Mesodermal cell (in vitro differentiated cells): ENCODE results near the gene STK11.

ENCODE experiments used
- H3K27ac ChIP-seq: 2 replicates; pipeline ENCODE4 v1.7.0; 2013; ENCODE audit warnings: mild to moderate bottlenecking, low read depth, low read length, moderate library complexity; ENCODE audit not compliant: severe bottlenecking
- H3K36me3 ChIP-seq: 2 replicates; pipeline ENCODE4 v1.7.1; 2013; ENCODE audit warnings: mild to moderate bottlenecking, low read length, moderate library complexity; ENCODE audit not compliant: control insufficient read depth, insufficient read depth
- H3K4me1 ChIP-seq: one replicate; pipeline ENCODE4 v1.7.1; 2013; ENCODE audit warnings: mild to moderate bottlenecking, low read length; ENCODE audit not compliant: insufficient read depth, control insufficient read depth, poor library complexity, severe bottlenecking
- H3K4me3 ChIP-seq: 2 replicates; pipeline ENCODE4 v1.7.0; 2013; ENCODE audit warnings: low read length, control low read depth, mild to moderate bottlenecking; ENCODE audit not compliant: insufficient read depth, poor library complexity, severe bottlenecking; ENCODE audit errors: extremely low read depth
- H3K9me3 ChIP-seq: 2 replicates; pipeline ENCODE4 v1.7.1; 2013; ENCODE audit warnings: mild to moderate bottlenecking, low read length, moderate library complexity; ENCODE audit not compliant: control insufficient read depth
- WGBS, 2 experiments: methylation state at CpG; one replicate each; pipeline ENCODE4 v1.1.5; 2013; ENCODE audit warnings: missing lambda C conversion rate in 2 of 2; ENCODE audit not compliant: insufficient coverage in 2 of 2; 5-methylcytosine and 5-hydroxymethylcytosine counted together

STK11 gene

DNA sequence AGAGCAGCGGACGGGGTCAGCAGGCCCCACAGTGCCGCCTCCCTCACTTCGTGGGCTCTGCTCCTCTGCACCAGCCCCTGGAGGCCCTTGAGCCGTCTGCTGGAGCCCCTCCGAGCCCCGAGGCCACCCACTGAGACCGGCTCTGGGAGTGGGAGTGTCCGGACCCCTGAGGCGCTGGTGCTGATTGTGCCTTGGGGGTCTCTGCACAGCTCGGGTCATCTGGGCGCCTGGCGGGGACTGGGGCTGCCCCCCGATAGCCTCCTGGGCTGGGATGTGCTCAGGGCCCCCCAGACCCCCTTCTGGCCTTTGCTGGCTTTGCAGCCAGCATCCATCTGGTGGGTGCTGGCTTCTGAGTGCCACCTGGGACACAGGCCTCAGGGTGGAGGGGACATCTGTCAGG lies 16.8 kb downstream of the STK11 start:
- peaks cover 2% of the 10 kb centered on the region for H3K4me1 ChIP-seq
- no peaks in the 10 kb centered on the region for H3K9me3 ChIP-seq
- H3K27ac ChIP-seq, result no peak overlapping the region
- 94 to 99% methylated on average over 13 to 14 of the region's 14 CpGs for WGBS, 2 experiments
- no peak overlapping the region for H3K4me3 ChIP-seq
- H3K36me3 ChIP-seq, result peaks cover 53% of the 10 kb centered on the region

DNA sequence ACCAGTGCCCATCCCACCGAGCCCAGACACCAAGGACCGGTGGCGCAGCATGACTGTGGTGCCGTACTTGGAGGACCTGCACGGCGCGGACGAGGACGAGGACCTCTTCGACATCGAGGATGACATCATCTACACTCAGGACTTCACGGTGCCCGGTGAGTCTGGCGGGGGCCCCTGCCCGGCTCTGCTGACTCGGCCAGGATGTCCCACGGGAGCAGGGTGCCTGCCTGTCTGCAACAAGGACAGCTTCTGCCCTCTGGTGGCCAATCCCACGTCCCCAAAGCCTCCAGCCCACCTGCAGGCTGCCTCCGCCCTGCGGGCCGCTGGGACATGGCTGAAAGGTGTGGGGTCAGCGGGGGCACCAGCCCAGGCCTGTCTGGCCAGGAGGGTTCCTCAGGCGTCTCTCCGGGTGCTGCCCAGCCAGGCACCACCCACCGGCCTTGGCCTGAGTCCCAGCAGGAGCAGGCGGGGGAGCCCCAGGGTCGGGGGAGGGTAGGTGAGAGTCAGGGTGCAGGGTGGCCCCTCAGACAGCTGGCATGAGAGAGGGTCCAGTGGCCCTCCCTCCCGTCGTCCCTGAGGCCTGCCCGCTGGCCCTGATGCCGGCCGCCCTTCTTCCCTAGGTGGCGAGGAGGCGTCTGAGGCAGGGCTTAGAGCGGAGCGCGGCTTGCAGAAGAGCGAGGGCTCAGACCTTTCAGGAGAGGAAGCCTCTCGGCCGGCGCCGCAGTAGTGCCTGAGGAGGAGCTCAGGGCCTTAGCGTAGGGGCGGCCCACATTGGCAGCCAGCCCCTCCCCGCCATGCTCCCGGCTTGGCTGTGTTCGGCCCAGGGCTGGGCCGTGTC lies 17.7 kb downstream of the STK11 start:
- no peaks in the 10 kb centered on the region for H3K9me3 ChIP-seq
- H3K4me1 ChIP-seq, result peaks cover 2% of the 10 kb centered on the region
- 89 to 90% methylated on average over 44 to 45 of the region's 48 CpGs for WGBS, 2 experiments
- peaks cover 62% of the 10 kb centered on the region for H3K36me3 ChIP-seq
- H3K4me3 ChIP-seq, result no peak overlapping the region
- H3K27ac ChIP-seq, result no peak overlapping the region

DNA sequence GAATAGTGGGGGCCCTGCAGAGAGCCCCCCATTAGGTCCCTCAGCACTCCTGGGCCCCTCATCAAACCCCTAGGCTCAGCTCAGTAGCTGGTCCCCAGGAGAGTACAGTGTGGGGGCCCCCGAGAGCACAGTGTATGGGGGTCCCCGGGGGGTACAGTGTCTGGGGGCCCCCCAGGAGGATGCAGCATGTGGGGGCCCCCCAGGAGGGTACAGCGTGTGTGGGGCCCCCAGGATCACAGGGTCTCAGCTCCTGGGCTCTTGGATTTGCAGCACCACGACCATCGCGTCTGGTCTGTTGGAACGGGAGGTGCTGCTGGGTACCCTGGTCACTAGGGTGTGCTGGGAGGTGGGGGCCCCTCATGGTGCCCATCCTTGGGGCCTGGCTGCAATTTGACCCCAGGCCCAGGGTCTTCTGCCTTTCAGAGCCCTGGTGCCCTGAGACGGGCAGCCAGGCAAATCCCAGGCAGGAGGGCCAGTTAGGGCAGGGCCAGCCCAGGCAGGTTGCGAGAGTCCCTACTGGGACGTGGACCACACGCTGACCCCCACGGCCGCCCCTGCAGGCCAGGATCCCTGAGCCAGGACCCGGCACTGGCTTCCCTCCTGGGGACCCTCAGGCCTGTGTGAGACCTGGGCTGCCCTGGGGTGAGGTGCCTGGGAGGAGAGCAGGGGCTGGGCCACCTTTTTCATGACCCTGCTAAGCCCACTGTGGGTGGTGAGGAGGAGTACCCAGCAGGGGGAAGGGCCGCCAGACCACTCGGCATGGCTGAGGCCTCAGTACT lies 18.7 kb downstream of the STK11 start:
- 95% methylated on average over 14 to 15 of the region's 16 CpGs for WGBS, 2 experiments
- Histone ChIP-seq H3K9me3 (no peaks in the 10 kb centered on the region), H3K36me3 (peaks cover 63% of the 10 kb centered on the region), H3K4me3 (no peak overlapping the region), H3K4me1 (peaks cover 2% of the 10 kb centered on the region), H3K27ac (no peak overlapping the region)

GRCh38 chr19:1224847-1225246 lies 19.3 kb downstream of the STK11 start:
- 87 to 88% methylated on average over 15 to 16 of the region's 16 CpGs for WGBS, 2 experiments
- peaks cover 63% of the 10 kb centered on the region for H3K36me3 ChIP-seq
- no peak overlapping the region for H3K4me3 ChIP-seq
- no peaks in the 10 kb centered on the region for H3K9me3 ChIP-seq
- no peak overlapping the region for H3K27ac ChIP-seq
- H3K4me1 ChIP-seq, result peaks cover 2% of the 10 kb centered on the region

DNA sequence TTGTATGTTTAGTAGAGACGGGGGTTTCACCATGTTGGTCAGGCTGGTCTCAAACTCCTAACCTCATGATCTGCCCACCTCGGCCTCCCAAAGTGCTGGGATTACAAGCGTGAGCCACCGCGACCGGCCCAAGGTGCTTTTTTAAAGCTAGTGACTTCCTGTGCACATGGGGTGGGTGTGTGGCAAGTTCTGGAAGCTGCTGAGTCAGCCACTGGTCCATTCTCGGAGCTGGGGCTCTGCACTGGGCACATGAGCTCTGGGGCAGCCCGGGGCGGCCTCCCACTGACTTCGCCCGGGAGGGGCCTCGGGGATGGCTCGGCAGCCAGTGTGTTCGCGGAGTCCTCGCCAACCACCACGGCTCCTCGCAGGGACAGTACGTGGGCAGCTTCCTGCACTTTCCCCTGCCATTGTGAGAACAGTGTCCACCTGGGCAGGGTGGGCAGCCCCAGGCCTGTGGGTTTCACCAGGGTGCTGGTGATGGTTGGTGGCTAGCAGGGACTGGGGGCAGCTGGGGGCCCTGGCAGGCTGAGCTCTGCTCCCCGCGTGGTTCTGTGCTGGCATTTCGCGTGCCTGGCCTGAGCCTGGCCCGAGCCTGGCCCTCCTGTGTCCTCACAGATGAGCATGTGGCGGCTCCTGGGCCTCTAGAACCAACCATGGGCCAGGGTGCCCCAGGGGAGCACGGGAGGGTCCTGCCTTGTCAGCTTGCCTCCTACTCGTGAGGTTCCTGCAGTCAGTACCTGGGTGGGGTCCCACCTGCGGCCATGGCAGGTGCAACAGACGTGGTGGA lies 20.1 kb downstream of the STK11 start:
- WGBS, 2 experiments, result 94 to 97% methylated on average over 21 to 25 of the region's 29 CpGs
- peaks cover 2% of the 10 kb centered on the region for H3K4me1 ChIP-seq
- no peak overlapping the region for H3K27ac ChIP-seq
- peaks cover 62% of the 10 kb centered on the region for H3K36me3 ChIP-seq
- H3K9me3 ChIP-seq, result no peaks in the 10 kb centered on the region
- no peak overlapping the region for H3K4me3 ChIP-seq

DNA sequence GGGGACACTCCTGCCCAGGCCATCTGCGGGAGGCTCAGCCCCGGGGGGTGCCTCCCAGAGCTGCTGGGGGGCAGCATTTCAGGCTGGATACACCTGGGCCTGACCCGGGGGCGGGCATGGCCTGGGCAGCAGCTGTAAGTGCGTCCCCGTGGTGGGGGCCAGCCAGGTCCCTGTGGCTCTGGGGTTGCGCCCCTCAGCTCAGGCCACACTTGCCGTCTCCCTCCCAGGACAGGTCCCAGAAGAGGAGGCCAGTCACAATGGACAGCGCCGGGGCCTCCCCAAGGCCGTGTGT lies 20.6 kb downstream of the STK11 start:
- no peak overlapping the region for H3K4me3 ChIP-seq
- peaks cover 2% of the 10 kb centered on the region for H3K4me1 ChIP-seq
- no peak overlapping the region for H3K27ac ChIP-seq
- H3K9me3 ChIP-seq, result no peaks in the 10 kb centered on the region
- peaks cover 60% of the 10 kb centered on the region for H3K36me3 ChIP-seq
- 99% methylated on average over 11 of the region's 11 CpGs for WGBS, 2 experiments

GRCh38 chr19:1226522-1227303 lies 21.1 kb downstream of the STK11 start:
- H3K4me1 ChIP-seq, result peaks cover 2% of the 10 kb centered on the region
- H3K36me3 ChIP-seq, result peaks cover 60% of the 10 kb centered on the region
- no peaks in the 10 kb centered on the region for H3K9me3 ChIP-seq
- WGBS, 2 experiments, result 95 to 98% methylated on average over 40 to 50 of the region's 50 CpGs
- no peak overlapping the region for H3K4me3 ChIP-seq
- no peak overlapping the region for H3K27ac ChIP-seq

DNA sequence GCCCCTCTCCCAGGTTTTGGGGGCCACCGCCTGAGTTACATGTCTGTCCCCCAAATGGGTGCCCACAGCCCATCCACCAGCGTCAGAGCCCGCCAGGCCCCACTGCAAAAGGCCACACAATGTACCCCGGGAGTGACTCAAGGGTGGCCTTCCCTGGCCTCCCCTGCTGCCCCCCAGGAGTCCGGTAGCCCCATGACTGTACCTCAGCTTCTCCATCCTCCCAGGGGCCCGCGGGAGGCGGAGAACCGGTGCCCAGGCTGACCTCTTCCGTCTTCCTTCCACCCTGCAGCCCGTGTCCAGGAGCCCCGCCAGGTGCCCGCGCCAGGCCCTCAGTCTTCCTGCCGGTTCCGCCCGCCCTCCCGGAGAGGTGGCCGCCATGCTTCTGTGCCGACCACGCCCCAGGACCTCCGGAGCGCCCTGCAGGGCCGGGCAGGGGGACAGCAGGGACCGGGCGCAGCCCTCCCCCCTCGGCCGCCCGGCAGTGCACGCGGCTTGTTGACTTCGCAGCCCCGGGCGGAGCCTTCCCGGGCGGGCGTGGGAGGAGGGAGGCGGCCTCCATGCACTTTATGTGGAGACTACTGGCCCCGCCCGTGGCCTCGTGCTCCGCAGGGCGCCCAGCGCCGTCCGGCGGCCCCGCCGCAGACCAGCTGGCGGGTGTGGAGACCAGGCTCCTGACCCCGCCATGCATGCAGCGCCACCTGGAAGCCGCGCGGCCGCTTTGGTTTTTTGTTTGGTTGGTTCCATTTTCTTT lies 21.9 kb downstream of the STK11 start:
- peaks cover 6% of the 10 kb centered on the region for H3K4me1 ChIP-seq
- H3K36me3 ChIP-seq, result peaks cover 58% of the 10 kb centered on the region
- 96 to 97% methylated on average over 44 to 51 of the region's 56 CpGs for WGBS, 2 experiments
- no peak overlapping the region for H3K4me3 ChIP-seq
- no peak overlapping the region for H3K27ac ChIP-seq
- H3K9me3 ChIP-seq, result no peaks in the 10 kb centered on the region

DNA sequence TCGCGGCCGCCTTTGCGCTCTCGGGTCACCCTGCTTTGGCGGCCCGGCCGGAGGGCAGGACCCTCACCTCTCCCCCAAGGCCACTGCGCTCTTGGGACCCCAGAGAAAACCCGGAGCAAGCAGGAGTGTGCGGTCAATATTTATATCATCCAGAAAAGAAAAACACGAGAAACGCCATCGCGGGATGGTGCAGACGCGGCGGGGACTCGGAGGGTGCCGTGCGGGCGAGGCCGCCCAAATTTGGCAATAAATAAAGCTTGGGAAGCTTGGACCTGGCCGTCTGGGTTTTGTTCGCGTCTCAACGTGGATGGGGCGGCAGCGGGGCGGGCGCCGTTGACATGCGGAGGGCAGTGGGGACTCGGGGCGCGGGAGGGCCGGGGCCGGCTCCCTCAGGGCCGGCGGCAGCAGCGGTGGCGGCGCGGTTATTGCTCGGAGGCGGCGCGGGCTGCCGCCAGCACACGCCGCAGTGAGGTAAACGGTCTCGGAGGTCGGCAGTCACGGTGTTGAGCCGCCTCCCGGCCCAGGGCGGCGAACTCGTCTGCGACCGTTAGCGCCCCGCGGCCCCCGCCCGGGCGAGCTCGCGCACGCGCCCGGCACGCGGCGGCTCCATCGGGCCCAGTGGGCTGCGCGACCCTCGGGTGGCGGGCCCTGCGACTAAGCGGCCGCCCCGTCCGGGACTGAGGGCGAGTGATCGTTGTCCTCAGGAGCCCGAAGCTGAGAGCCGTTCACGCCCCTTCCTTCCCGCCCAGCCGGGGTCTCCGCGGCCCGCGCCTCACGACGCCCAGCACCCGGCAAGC lies 22.8 kb downstream of the STK11 start:
- H3K4me3 ChIP-seq, result no peak overlapping the region
- peaks cover 6% of the 10 kb centered on the region for H3K4me1 ChIP-seq
- H3K36me3 ChIP-seq, result peaks cover 59% of the 10 kb centered on the region
- WGBS, 2 experiments, result 97 to 98% methylated on average over 85 to 90 of the region's 100 CpGs
- no peak overlapping the region for H3K27ac ChIP-seq
- no peaks in the 10 kb centered on the region for H3K9me3 ChIP-seq
